Neuron (in vitro differentiated cells): Measurements from ENCODE around the gene ACMSD.
"Not testable (repeated sequence)": the region's sequence is repeated elsewhere in the genome, so short reads cannot be mapped to it uniquely, and the experiment has no call there.

Source experiments
- H2AFZ ChIP-seq: one replicate; pipeline ENCODE4 v1.6.1; 2013; ENCODE audit warnings: low read depth, mild to moderate bottlenecking, inconsistent platforms, low read length, moderate library complexity
- H3K27me3 ChIP-seq: one replicate; pipeline ENCODE4 v1.6.1; 2013; ENCODE audit warnings: low read length; ENCODE audit not compliant: insufficient read depth
- H3K36me3 ChIP-seq: one replicate; pipeline ENCODE4 v1.6.1; 2013; ENCODE audit warnings: low read length; ENCODE audit not compliant: insufficient read depth
- H3K4me1 ChIP-seq: one replicate; pipeline ENCODE4 v1.6.1; 2013; ENCODE audit warnings: low read length; ENCODE audit not compliant: insufficient read depth
- H3K4me3 ChIP-seq: 2 replicates; pipeline ENCODE4 v1.5.1; 2013; ENCODE audit warnings: mild to moderate bottlenecking, low read length, moderate library complexity
- H3K9me3 ChIP-seq: one replicate; pipeline ENCODE4 v1.6.1; 2013; ENCODE audit warnings: low read length

The ACMSD gene

DNA sequence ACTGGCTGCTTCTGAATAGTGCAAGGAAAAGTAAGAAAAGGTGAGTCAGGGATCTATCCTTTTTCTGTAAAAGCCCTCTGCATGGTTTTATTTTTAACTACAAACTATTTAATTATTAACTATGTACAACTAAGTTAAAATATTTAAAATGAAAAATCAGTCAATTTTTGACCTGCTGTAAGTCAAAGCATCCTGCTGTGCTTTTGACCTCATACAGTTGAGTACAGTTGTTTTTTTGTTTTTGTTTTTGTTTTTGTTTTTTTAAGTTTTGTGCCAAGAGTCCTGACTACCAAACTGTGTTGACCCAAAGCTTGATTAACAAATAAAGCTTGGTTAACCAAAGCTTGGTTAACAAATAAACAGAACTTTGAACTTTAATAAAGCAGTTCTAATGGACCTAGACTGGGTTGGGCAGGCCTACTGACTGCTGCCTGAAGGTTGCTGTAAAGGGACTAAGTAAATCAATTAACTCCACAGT, at the start of gene ACMSD:
TSS of gene ACMSD (plus strand) at position 474 of the 478 bp plus-strand sequence. CDS start 67 bp downstream, outside the sequence.
- H3K4me1 ChIP-seq, result no peaks in the 10 kb centered on the region
- H3K9me3 ChIP-seq, result no peaks in the 10 kb centered on the region
- no peak within 1 kb of the TSS for H2AFZ ChIP-seq
- H3K36me3 ChIP-seq, result no peaks in the 10 kb centered on the region
- H3K27me3 ChIP-seq, result no peaks in the 10 kb centered on the region
- no peak within 1 kb of the TSS for H3K4me3 ChIP-seq

DNA sequence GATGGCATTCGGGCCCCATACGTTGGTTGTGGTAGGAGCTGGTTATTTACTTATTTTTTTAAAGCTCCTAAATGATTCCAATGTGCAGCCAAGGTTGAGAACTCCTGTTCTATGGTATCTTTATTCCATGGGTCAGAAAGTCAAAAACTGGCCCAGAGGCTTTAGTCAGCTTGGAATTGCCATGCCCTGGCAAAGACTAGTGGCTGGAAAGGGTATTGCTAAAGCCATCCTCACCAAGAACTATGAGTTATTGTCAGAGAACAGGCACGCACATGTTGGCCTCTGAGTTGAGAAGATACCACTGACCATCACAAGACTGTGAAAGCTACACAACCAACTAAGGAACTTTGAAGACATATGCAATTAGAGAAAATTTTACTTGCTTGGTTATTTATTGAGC, 47.9 kb upstream of the ACMSD start:
- H3K27me3 ChIP-seq, result peaks cover 2% of the 10 kb centered on the region
- no peak overlapping the region for H3K4me3 ChIP-seq
- no peaks in the 10 kb centered on the region for H3K36me3 ChIP-seq
- no peaks in the 10 kb centered on the region for H3K9me3 ChIP-seq
- H2AFZ ChIP-seq, result no peak overlapping the region
- no peaks in the 10 kb centered on the region for H3K4me1 ChIP-seq

DNA sequence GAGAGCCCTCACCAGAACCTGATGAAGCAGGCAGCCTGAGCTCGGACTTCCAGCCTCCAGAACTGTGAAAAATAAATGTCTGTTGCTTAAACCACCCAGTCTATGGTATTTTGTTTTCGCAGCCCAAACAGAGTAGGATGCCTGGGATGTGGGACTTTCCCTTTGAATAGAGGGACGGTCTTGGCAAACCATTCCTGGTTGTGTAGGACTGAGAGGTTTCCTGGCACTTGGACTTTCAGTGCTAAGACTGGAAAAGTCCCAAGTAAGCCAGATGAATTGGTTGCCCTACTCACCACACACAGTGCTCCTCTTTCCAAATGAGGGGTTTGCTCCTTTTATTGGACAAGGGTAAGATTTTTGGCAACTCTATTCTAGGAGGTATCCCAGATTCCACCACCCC, 46.8 kb upstream of the ACMSD start:
- no peak overlapping the region for H3K4me3 ChIP-seq
- no peaks in the 10 kb centered on the region for H3K36me3 ChIP-seq
- H3K9me3 ChIP-seq, result no peaks in the 10 kb centered on the region
- H3K4me1 ChIP-seq, result no peaks in the 10 kb centered on the region
- peaks cover 2% of the 10 kb centered on the region for H3K27me3 ChIP-seq
- no peak overlapping the region for H2AFZ ChIP-seq

DNA sequence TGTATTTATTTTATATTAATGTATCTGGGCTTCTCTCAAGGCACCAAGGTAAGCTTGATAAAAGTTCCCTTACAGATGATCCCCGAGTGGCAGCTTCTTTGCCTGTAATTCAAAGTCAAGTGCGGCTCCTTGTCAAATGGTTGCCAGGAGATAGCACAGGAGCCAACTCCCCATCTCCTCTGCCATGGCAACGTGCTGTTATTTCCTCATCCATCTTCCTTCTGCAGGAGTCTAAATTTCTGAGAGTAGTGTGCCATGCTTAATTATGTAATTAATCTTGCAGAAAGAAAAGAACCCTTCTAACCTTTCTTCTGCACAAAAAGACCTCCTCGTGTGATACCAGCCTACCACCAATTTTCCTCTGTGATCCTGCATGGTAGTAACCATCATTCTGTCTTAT, 46.2 kb upstream of the ACMSD start:
- H3K4me1 ChIP-seq, result no peaks in the 10 kb centered on the region
- H3K4me3 ChIP-seq, result no peak overlapping the region
- H3K36me3 ChIP-seq, result no peaks in the 10 kb centered on the region
- no peak overlapping the region for H2AFZ ChIP-seq
- H3K9me3 ChIP-seq, result no peaks in the 10 kb centered on the region
- no peaks in the 10 kb centered on the region for H3K27me3 ChIP-seq

DNA sequence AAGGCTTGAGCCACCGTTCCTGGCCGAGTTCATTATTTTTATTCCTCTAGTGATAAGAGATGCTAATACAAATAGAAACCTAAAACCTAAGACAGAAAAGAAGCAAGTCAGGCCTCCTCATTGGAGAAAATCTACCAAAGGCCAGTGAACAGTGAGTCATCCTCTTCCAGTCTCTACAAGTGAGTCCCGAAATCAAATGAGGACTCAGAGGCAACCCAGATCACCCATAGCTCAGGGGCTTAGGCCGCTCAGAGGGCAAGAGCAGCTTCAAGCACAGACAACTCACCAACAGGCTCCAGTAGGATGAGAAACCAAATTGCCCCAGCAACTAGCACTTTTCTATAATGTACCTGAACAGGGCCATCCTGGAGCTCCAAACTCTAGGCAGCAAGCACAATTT, 42.7 kb upstream of the ACMSD start:
- H3K4me1 ChIP-seq, result no peaks in the 10 kb centered on the region
- no peaks in the 10 kb centered on the region for H3K27me3 ChIP-seq
- H3K36me3 ChIP-seq, result no peaks in the 10 kb centered on the region
- no peak overlapping the region for H3K4me3 ChIP-seq
- no peaks in the 10 kb centered on the region for H3K9me3 ChIP-seq
- no peak overlapping the region for H2AFZ ChIP-seq

DNA sequence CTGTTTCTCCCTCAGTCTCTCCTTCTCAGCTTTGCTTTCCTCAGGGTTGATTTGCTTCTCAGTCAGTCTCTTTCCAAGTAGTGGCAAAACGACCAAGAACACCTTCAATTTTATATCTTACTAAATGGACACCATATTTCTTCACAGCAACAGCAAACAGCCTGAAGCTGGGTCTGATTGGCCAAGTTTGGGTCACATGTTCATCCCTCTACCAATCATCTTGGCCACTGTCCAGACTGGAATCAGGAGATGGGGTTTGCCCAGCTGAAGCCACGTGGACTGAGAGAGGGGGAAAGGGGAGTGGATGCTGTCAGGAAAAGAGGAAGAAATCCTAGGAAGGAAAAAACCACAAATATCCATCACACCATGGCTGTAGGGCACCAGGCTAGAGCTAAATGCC, 42.0 kb upstream of the ACMSD start:
- H3K9me3 ChIP-seq, result no peaks in the 10 kb centered on the region
- no peaks in the 10 kb centered on the region for H3K27me3 ChIP-seq
- no peaks in the 10 kb centered on the region for H3K36me3 ChIP-seq
- no peak overlapping the region for H3K4me3 ChIP-seq
- H3K4me1 ChIP-seq, result no peaks in the 10 kb centered on the region
- H2AFZ ChIP-seq, result no peak overlapping the region

DNA sequence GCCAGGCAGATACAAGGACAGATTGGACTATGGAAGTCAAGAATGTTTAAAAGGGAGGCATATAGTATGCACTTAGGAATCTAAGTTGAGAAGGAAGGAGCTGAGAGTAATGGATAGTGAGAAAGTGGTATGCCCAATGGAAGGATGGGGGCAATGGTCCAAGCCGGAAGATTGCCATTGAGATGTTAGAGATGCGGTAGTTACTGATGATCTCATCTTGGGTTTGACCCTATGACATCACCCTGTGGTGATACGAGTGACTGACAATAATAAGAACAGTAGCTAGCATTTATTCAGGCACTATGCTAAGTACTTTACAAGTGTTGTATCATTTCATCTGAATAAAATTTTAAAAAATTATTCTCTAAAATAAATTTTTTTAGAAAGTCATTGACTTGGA, 38.5 kb upstream of the ACMSD start:
- Histone ChIP-seq H3K9me3 (no peaks in the 10 kb centered on the region), H3K4me3 (no peak overlapping the region), H3K4me1 (no peaks in the 10 kb centered on the region), H3K36me3 (no peaks in the 10 kb centered on the region), H2AFZ (no peak overlapping the region), H3K27me3 (no peaks in the 10 kb centered on the region)

DNA sequence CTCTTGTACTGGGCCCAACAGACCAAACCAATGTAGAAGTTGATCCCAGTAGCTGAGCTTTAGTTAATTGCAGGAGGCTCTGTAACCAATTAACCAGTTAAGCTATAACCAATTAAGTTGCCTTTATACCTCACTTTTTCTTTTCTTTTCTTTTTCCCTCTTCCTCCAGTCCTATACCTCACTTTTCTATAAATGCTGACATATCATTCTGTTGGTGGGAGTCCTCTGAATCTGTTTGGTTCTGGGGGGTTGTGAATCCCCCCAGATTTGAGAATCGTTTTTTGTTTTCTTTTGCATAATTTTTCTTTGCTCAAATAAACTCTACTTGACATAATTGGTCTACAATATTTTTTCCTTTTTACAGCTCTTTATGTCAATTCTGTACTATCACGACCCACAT, 38.1 kb upstream of the ACMSD start:
- Histone ChIP-seq H3K4me1 (no peaks in the 10 kb centered on the region), H3K4me3 (no peak overlapping the region), H3K9me3 (no peaks in the 10 kb centered on the region), H3K27me3 (no peaks in the 10 kb centered on the region), H3K36me3 (no peaks in the 10 kb centered on the region), H2AFZ (no peak overlapping the region)

DNA sequence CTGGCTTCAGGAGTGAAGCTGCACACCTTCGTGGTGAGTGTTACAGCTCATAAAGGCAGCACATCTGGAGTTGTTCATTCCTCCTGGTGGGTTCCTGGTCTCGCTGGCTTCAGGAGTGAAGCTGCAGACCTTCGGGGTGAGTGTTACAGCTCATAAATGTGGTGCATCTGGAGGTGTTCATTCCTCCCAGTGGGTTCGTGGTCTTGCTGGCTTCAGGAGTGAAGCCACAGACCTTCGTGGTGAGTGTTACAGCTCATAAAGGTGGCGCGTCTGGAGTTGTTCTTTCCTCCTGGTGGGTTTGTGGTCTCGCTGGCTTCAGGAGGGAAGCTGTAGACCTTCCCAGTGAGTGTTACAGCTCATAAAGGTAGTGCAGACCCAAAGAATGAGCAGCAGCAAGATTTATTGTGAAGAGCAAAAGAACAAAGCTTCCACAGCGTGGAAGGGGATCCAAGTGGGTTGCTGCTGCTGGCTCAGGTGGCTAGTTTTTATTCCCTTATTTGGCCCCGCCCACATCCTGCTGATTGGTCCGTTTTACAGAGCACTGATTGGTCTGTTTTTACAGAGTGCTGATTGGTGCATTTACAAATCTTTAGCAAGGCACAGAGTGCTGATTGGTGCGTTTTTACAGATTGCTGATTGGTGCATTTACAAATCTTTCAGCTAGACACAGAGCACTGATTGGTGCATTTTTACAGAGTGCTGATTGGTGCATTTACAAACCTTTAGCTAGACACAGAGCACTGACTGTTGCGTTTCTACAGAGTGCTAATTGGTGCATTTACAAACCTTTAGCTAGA, 34.6 kb upstream of the ACMSD start:
- H3K27me3 ChIP-seq, H3K4me3 ChIP-seq, H3K4me1 ChIP-seq, H3K9me3 ChIP-seq, H2AFZ ChIP-seq, H3K36me3 ChIP-seq: not testable (repeated sequence)

DNA sequence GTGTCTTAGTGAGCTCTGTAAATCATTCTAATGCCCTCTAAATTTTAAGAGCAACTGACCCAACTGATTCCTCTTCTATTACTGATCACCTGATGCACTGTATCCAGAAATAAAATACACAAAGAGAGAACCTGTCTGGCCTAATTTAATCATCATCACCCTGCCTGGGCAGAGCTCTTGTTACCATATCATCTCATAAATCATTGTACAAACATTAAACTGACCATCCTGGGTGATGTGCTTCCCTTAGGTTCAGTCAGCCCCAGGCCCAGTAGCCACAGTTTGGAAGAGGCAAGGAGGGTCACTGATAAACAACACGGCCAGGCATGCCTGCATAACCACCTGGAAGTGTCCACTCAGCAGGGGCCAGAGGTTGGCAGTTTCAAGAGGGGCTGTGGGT, 22.7 kb upstream of the ACMSD start:
- Histone ChIP-seq H3K27me3 (no peaks in the 10 kb centered on the region), H3K36me3 (no peaks in the 10 kb centered on the region), H3K4me3 (no peak overlapping the region), H2AFZ (no peak overlapping the region), H3K4me1 (no peaks in the 10 kb centered on the region), H3K9me3 (peaks cover 4% of the 10 kb centered on the region)

DNA sequence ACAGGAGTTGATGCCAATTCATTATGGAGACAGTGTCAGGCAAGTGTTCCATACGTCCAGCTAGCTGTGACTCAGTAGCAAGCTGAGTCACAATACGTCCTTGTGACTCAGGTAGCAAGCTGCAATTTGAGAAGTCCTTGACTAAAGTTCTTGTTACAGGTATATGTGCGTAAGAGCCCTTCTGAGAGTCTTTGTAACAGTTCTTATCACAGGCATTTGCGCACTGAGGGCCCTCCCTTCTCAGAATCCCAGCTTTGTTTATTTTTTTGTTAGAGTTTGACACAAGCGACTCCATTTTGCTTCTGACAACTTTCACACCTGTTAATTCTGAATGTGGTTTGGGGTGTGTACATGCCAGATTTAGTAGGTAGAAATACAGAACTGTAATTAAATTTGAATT, 20.1 kb upstream of the ACMSD start:
- H3K27me3 ChIP-seq, result no peaks in the 10 kb centered on the region
- no peak overlapping the region for H3K4me3 ChIP-seq
- H3K4me1 ChIP-seq, result no peaks in the 10 kb centered on the region
- H2AFZ ChIP-seq, result no peak overlapping the region
- no peaks in the 10 kb centered on the region for H3K9me3 ChIP-seq
- no peaks in the 10 kb centered on the region for H3K36me3 ChIP-seq

DNA sequence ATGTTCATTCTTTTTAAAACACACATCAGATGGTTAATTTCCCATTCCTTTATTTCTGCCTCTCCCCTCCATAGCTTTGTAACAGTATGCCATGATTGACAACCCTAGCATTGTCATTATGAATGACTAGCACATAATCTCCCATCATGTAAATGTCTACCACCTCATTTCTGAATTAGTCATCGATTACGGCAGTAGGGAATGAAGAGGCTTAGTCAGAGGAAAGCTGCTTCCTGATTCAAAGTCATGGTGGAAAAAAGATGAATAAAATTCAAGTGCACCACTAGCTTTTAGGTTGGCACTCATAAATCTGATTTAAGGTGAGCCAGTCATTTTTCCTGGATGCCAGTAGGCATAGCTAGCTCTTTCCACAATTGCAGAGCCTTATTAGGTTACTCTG, 19.1 kb upstream of the ACMSD start:
- Histone ChIP-seq H3K27me3 (no peaks in the 10 kb centered on the region), H2AFZ (no peak overlapping the region), H3K4me1 (no peaks in the 10 kb centered on the region), H3K9me3 (no peaks in the 10 kb centered on the region), H3K36me3 (no peaks in the 10 kb centered on the region), H3K4me3 (no peak overlapping the region)

DNA sequence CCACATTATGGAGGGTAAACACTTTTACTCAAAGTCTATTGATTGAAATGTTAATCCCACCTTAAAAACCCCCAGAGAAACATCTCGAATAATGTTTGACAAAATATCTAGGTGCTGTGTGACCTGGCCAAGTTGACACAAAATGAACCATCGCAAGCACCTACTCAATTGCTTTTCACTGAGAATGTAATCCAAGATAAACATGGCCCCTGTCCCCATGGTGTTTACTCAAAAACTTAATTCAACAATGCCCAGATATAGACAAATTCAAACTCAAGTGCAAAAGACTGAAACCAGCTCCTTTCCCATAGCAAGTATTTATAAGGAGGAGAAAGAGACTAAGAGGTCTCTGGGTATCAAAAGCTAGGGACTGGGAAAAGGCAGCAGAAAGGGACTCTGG, 15.0 kb upstream of the ACMSD start:
- no peaks in the 10 kb centered on the region for H3K4me1 ChIP-seq
- H3K9me3 ChIP-seq, result no peaks in the 10 kb centered on the region
- H2AFZ ChIP-seq, result no peak overlapping the region
- H3K27me3 ChIP-seq, result no peaks in the 10 kb centered on the region
- no peaks in the 10 kb centered on the region for H3K36me3 ChIP-seq
- H3K4me3 ChIP-seq, result no peak overlapping the region

DNA sequence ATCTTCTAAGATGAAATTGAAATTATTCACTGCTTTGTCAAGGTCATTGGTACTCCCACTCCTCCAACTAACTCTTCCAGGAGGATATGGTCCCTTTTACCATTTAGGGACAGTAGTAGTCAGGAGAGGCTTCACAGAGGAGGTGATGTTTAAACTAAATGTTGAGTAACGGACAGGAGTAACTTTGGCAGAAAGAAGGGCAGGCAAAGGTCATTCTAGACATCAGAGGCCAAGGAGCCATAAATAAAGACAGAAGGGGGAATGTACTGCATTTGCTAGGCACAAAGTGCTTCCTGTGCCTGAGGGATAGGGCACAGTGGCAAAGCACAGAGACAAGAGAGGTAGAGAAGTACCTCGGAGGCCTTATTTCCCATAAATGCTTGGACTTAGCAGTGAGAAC, 14.6 kb upstream of the ACMSD start:
- no peak overlapping the region for H3K4me3 ChIP-seq
- no peaks in the 10 kb centered on the region for H3K36me3 ChIP-seq
- H3K9me3 ChIP-seq, result no peaks in the 10 kb centered on the region
- no peak overlapping the region for H2AFZ ChIP-seq
- no peaks in the 10 kb centered on the region for H3K27me3 ChIP-seq
- no peaks in the 10 kb centered on the region for H3K4me1 ChIP-seq
